C1 segment of cervical spinal cord (tissue), 14 donors: Measurements from ENCODE around the gene PSAT1.

Experiments used
- DNase-seq, 14 donors: peaks; one replicate each; lab custom pipeline; 2025; lab: John Stamatoyannopoulos, UW

The PSAT1 gene

DNA sequence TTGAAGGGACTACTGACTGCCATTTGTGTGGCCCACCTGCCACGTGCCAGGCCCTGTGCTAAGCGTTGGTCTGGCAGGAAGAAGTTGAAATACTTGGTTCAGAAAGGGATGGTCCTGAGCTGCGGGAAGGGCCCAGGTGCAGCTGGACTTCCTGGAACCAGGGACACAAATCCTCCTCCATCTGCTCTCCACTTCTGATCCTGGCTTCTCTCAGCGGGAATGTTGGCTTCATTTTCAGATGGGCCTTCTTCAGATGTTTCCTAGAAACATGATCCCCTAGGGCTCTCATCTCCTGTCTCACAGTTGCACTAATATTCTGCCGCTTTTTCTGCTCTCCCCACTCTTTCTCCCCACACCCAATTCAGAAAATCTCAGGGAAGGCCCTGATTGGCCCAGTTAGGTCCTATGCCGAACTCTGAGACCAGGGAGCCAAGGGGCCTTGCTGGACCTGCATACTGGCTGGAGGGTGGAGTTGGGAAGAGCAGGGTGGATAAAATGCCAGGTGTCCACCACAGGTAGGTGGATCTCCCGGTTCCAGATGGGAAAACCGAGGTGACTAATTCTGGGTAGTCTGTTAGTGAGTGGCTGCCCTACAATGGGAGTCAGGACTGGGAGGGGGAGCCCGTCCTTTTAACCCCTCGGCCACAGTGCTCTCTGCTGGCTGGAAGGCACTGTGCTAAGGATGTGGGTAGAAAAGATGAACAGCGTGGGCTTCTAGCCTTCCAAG, 19.4 kb downstream of the PSAT1 start:
- peak in 1 of 14 donors; percentile 37 for DNase-seq

DNA sequence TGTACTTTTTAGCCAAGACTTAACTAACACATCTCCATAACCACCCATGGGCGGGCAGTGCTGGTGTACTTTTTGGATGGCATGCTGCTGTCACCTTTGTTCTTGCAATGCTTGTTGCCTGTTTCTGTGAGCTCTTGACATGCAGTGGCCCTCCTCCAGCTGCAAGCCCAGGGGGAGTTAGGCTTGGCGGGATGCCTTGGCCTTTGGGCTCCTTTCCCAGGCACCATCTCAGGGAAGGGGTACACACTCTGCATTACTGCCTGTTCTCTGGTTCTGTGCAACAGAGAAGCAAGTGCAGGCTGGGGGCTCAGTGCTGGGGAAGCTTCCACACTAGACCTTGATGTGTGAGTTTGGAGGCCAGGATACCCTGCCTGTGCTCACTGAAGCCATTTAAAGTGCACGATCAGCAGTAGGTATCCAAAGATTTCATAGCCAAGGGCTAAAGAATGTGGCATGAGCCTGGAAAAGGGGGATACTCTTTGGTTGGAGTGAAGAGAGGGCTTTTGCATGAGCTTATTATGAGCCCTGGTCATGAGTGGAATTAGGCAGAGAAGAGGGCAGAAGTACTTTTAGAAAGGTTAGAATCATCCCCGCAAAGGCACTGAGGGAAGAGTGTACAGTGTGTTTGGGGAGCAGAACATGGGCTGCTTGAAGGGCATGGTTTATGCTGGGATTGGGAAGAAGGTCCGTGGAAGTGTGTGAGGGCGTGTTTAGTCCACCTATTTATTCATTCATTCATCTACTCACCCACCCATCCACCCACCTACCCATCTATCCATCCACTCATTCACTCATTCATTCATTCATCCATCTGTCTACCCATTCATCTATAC, 22.5 kb downstream of the PSAT1 start:
- peak in 5 of 14 donors; percentile 12 to 60 (median 52) for DNase-seq

DNA sequence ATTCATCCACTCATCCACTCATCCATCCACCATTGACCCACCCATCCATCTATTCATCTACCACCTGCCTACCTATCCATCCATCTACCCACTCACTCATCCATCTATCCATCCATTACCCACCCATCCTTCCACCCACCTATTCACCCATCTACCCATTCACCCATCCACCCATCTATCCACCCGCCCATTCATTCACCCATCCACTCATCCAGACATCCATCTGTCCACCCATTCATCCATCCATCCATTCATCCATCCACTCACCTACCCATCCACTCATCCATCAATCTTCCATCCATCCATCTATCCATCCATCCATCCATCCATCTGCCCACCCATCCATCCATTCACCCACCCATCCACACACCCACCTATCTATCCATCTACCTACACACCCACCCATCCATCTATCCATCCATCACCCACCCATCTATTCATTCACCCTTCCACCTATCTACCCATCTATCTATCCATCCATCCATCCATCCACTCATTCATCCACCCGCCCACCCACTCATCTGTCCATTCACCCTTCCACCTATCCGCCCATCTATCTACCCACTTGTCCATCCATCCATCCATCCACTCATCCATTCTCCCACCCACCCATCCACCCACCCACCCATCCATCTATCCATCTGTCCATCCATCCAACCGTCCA, 23.2 kb downstream of the PSAT1 start:
- no peak for DNase-seq

DNA sequence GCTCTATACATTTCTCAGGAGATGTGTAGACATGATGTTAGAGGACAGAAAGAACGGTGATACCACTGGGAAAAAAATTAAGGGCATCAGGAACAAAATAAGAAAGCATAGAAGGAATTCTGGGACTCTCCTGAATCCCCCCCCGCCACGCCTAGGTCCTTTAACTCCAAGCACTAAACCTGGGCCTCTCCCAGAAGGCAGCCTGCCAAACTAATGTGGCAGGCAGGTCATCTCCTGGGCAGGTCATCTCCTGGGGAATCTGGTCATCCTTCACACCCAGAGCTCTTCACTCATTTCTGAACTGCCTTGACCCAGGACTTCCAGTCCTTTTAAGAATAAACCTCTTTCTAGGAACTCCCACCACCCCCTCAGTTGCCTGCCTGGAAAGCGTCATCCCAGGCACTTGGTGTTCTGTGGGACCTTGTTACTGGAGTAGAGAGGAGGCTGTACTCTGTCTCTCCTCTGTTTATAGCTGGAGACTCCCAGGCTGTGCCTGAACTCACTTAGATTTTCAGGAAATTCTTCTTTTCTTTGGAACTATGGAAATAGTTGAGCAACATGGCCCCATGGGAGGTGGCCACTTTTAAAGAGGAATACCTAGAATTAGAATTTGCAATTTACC, 24.1 kb downstream of the PSAT1 start:
- DNase-seq, result peak in 1 of 14 donors; percentile 28

- DNase-seq, result no peak
Observed at GRCh38 chr9:78321505-78321904, 24.6 kb downstream of the PSAT1 start.

DNA sequence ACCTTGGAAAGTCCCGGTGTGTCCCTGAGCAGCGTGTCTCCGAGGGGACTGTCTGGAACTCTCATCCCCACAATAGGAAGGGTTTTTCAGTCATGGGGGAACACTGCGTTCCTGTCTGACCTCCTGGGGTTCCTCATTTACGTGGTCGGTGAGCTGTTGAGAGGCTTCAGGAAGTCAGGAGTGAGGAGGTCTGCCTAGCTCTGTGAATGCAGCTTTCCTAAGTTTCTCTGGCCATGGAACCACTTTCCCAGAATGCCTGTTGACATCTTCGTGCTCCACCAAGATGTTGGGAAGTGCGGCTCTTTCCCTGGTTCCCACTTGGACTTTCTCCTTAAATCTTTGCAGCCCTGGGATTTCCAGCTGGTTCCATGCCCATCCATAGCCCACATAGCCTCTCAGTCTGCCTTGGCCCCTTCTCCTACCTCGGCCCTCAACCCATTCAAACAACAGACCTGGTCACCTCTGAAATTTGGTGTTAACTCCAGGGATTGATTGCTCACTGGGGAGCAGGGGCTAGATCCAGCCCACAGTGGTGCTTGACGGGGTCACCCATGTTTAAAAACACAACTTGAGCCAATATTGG, 27.2 kb downstream of the PSAT1 start:
- DNase-seq, result no peak

GRCh38 chr9:78324682-78325081, 27.8 kb downstream of the PSAT1 start:
- DNase-seq, result no peak

GRCh38 chr9:78325343-78325742, 28.4 kb downstream of the PSAT1 start:
- DNase-seq, result peak in 7 of 14 donors; percentile 10 to 78 (median 33)

DNA sequence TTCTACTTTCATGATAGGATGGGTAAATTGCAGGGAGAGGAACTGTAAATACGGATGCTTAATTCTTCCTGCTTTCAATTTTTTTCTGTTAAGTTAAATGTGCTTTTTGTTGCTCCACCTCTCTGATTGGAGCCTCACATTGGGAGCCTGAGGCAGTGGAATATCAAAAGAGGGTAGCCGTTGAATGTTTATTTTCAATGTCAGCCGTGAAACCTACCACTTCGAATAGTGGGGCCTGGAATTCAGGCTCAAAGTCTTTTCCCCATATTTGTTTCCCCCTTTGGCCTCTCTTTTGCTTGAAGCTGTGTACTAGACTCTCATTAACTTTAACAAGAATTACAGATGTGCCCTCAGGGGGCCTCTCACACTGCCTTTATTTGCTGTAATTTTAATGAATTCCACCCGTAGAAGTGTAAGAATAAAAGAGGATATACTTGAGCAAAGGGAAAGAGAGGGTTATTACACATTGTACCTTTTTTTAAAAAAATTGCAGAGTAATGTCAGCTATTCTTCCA, 29.0 kb downstream of the PSAT1 start:
- DNase-seq, result no peak

DNA sequence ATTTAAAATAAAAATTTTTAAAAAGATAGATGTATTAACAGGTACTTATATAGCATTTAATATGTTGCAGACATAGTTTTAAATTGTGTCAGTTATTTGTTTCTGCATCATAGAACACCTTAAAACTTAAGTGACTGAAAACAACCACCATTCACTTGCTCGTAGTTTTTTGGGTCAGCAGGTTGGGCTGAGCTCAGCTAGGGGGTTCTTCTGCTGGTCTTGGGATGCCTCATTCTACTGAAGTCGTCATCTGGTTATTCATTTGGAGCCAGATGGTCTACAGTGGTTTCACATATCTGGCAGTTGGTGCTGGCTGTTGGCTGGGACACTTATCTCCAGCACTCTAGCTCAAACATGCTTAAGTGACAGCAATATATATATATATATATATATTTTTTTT, 29.6 kb downstream of the PSAT1 start:
- DNase-seq, result no peak

DNA sequence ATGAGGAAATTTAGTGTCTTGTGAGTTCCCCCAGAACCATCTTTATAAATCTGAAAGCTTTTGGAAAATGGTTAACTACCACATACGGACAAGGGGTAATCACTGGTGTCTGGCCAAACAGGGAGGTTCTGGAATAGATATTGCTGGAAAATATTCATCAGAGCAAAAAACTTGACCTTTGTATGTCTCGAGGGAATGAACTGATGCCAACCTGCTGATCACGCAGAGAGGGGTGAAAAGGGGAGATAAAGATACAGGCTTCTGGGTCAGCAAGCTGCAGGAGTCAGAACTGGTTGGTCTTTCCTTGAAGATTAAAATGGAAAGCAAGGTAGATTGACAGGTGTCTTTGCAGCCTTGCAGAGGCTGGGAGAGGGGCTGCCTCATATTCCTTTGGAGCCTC, 35.5 kb downstream of the PSAT1 start:
- DNase-seq, result no peak

GRCh38 chr9:78348848-78349247, 51.9 kb downstream of the PSAT1 start:
- no peak for DNase-seq

DNA sequence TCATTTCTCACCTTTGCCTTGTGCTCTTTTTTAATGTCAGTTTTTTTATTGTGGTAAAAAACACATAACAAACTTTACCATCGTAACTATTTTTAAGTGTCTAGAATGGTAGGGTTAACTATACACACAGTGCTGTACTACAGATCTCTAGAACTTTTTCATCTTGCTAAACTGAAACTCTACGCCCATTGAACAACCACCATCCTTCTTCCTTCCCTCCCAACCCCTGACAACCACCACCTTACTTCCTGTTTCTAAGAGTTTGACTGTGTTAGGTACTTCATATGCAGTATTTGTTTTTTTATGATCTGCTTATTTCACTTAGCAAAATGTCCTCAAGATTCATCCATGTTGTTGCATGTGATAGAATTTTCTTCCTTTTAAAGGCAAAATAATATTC, 54.9 kb downstream of the PSAT1 start:
- DNase-seq, result no peak

DNA sequence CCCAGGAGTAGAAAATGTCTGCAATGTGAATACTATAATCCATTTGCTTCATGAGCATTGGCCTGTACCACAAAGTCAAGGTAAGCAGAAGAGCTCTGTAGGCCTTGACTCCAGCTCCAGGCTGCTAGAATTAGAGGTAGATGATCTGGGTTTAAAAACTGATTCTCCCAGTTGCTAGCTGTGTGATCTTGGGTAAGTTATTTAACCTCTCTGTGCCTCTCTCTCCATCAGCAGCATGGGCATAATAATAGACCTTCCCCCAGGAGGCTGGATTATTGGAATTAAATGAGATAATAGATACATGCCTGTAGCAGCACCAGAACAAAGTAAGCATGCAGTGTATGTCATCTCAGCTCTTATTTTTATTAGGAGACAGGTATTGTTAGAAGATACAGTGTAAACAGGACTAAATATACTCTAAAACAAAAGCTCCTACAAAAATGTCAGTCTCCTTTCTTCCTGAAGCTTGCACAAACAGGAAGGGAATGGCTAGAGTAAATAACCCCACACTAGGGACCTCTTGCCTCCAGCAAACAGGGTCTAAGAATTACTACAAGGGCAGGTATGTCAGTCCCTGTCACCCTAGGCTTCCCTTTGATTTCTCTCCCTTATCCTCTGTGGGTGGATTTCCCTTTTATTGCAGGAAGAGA, 57.5 kb downstream of the PSAT1 start:
- no peak for DNase-seq

DNA sequence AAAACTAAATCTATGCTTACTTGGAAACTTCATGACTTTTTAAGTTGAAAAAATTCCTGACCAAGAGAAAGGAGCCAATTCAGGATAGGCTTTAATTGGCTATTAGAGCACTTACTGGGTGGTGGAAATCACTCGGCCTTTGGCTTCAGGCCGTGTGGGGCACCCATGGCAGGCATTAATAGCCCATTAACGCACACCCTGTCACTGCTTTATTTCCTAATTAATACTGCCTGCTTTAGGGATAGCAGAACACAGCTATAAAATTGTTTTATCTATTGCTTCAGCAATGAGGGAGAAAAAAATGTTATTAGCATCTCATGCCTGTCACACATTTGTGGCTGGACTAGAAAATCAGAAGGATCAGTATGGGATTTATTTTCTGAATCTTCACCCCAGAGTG, 58.1 kb downstream of the PSAT1 start:
- DNase-seq, result no peak

DNA sequence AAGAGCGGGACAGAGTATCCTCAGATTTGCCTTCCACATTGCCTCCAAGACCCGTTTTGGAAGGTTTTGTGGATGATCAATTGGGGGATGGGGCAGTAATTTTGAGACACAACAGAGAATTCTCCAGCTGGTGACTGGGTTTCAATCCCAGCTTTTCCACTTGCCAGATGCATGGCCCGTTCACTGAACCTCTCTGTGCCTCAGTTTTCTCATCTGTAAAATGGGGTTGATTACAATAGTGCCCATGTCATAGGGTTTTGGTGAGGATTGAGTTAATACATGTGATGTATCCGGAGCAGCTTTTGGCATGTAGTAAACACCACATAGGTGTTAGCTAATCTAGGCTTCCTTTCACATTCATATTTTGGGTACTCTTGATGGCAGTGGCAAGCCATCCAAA, 59.7 kb downstream of the PSAT1 start:
- DNase-seq, result no peak

DNA sequence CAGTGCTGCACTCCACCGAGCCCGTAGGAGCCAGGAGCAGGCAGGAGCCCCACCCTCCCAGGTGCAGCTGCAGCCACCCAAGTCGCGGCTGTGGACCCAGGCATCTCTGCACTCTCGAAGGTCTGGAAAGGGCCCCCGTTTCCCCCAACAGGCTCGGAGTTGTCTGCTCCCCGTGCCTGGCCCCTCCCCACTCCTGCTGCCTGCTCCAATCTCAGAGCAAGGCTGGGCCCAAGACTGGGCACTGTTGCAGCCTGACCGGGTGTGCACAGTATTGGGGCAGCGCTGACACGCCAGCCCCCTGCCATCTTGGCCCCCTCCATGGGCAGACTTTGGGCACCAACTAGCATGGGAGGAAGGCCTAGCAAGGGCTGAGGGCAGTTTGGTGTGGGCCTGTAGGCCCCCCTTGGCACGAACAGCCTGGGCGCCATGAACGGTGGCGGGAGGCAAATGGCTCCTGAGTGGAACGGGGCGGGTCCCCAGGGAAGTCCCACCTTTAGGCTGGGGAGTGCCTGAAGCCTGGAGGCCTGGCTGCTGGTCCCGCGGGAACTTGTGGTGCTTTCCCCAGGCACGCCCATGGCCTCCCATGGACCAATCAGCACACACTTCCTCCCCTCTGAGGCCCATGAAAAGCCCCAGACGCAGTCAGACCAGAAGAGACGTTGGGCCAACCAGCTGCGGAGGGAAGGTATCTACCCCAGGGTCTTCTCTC, 60.4 kb downstream of the PSAT1 start:
- DNase-seq, result no peak

- DNase-seq, result no peak
Observed at GRCh38 chr9:78358329-78359051, 61.6 kb downstream of the PSAT1 start.

- DNase-seq, result no peak
Observed at GRCh38 chr9:78363221-78363620, 66.3 kb downstream of the PSAT1 start.
